Heart right ventricle (tissue), 16 donors: ENCODE measurements around the gene KRT15. TPM values are rescaled to one million over a fixed set of nuclear protein-coding genes. Genes with fewer than 3 reads are reported as not detected.

Experiments used
- ATAC-seq, 8 donors: fragments of 200-7000 bp; cut with Tn5 transposase; one replicate each; pipeline ENCODE4 v1.9.1; 2020; ENCODE audit warnings: mild to moderate bottlenecking in 8 of 8, moderate library complexity in 8 of 8, moderate number of reproducible peaks in 1 of 8
- DNase-seq, 2 donors: peaks; one replicate each; pipeline ENCODE4 v3.0.0-alpha.2; 2020
- H3K27ac ChIP-seq, 10 donors: fragments of 200-600 bp; sonication (generic) in 2 of 10; one replicate each; pipeline versions ENCODE4 v1.5.0 to v1.8.0; 2020 to 2022; ENCODE audit warnings: mild to moderate bottlenecking in 3 of 10
- H3K27me3 ChIP-seq, 7 donors: fragments of 200-600 bp; one replicate each; pipeline ENCODE4 v1.8.0; 2021 to 2022; ENCODE audit warnings: mild to moderate bottlenecking in 2 of 7
- H3K36me3 ChIP-seq, 9 donors: fragments of 200-600 bp; sonication (generic) in 1 of 9; one replicate each; pipeline versions ENCODE4 v1.5.0 to v1.8.0; 2020 to 2022; ENCODE audit warnings: mild to moderate bottlenecking in 2 of 9
- H3K4me1 ChIP-seq, 9 donors: fragments of 200-600 bp; sonication (generic) in 1 of 9; one replicate each; pipeline versions ENCODE4 v1.5.0 to v1.8.0; 2020 to 2022; ENCODE audit warnings: mild to moderate bottlenecking in 4 of 9
- H3K4me3 ChIP-seq, 10 donors: fragments of 200-600 bp; sonication (generic) in 2 of 10; one replicate each; pipeline versions ENCODE4 v1.5.0 to v1.8.0; 2020 to 2022; ENCODE audit warnings: mild to moderate bottlenecking in 7 of 10, moderate library complexity in 2 of 10
- H3K9me3 ChIP-seq, 11 donors: fragments of 200-600 bp in 10 of 11; sonication (generic) in 2 of 11; one replicate each; pipeline versions ENCODE4 v1.5.0 to v1.8.0; 2013 to 2022; ENCODE audit warnings: mild to moderate bottlenecking in 2 of 11, control low read depth in 1 of 11, moderate library complexity in 1 of 11
- WGBS, 2 donors: extraction: QIAGEN DNeasy Blood & Tissue Kit; methylation state at CpG; one replicate each; pipeline ENCODE4 v1.1.7; 2013; ENCODE audit warnings: inconsistent platforms in 1 of 2; 5-methylcytosine and 5-hydroxymethylcytosine counted together
- intact Hi-C, 10 donors: fragments of 100-400 bp; cut with DNase I; formaldehyde crosslinking; loops; one replicate each; pipeline versions ENCODE4 v1.11.1 to v1.14.2; 2022
- polyA plus RNA-seq, 2 donors: library from polyadenylated mRNA; stranded (reverse); fragments of 200-250 nt; gene quantifications; one replicate each; pipeline ENCODE4 v1.2.3, GENCODE V29; 2013
- total RNA-seq, 10 donors: library from RNA; stranded (reverse); fragmentation: NEBNext Ultra II Directional in 3 of 10; extraction: Animal tissue kit (Norgen Biotek cat#: 25700) in 3 of 10; gene quantifications; one replicate each; pipeline versions ENCODE4 v1.2.1 to v1.2.4, GENCODE V29; 2021 to 2023
- TF ChIP-seq, protein P1 (sequence below), 9 donors: fragments of 200-600 bp; sonication (generic) in 2 of 9; IDR thresholded peaks; one replicate each; pipeline versions ENCODE4 v1.5.0 to v1.8.0; 2021 to 2022; ENCODE audit warnings: antibody characterized with exemption in 9 of 9, mild to moderate bottlenecking in 5 of 9, moderate library complexity in 1 of 9
- donor health status: Arrhythmogenic right ventricular cardiomyopathy.
- donor health status: ischemic (EF 13 %, LVEDD 7.1; RV severe dilation, severe dysfunction).
- donor health status: healthy with polysubstance abuse.
- donor health status: DM: no; HTN: yes; CAD: no.
- donor health status: DM: no; HTN: no; CAD: no.
- donor health status: ischemic (EF 25% LVEDD 6.9; RV normal size, moderate dysfunction).
- donor health status: ischemic (EF 25% LVEDD 5.7; RV mildly dilated, moderate dysfunction).
- donor health status: healthy.
- donor health status: DM: yes; HTN: yes; CAD: no.
- donor health status: Ischemic cardiomyopathy.
- donor health status: ischemic (EF 35%, LVEDD 5.7; RV mildly dilated, moderate dysfunction).
- donor health status: nonischemic (EF 11% LVEDD 7.7; RV severe dilation, severe dysfunction).
- donor health status: DM: yes; HTN: yes; CAD: no.
- donor health status: PGD.
- donor health status: ischemic (EF 29% LVEDD 5.4; RV normal size, mild dysfunction).
- donor health status: nonischemic (EF 23%, LVEDD 6.1; RV moderate dilation, normal function).

KRT15 gene
- total and polyA plus RNA-seq, 12 donors: 0.07 to 0.22 TPM; not detected in 10

- H3K36me3 ChIP-seq: no peaks in the 10 kb centered on the region
- WGBS, 2 donors: 60 to 62% methylated on average over 15 of the region's 15 CpGs
- ATAC-seq (no peak), DNase-seq (no peak)
- intact Hi-C loops: no loop called here
- H3K4me1 ChIP-seq: peaks cover 0 to 36% (median 0%) of the 10 kb centered on the region in 9 donors
- peak overlapping the region in 1 of 10 donors; percentile 58 for H3K27ac ChIP-seq
- TF ChIP-seq, protein P1, sequence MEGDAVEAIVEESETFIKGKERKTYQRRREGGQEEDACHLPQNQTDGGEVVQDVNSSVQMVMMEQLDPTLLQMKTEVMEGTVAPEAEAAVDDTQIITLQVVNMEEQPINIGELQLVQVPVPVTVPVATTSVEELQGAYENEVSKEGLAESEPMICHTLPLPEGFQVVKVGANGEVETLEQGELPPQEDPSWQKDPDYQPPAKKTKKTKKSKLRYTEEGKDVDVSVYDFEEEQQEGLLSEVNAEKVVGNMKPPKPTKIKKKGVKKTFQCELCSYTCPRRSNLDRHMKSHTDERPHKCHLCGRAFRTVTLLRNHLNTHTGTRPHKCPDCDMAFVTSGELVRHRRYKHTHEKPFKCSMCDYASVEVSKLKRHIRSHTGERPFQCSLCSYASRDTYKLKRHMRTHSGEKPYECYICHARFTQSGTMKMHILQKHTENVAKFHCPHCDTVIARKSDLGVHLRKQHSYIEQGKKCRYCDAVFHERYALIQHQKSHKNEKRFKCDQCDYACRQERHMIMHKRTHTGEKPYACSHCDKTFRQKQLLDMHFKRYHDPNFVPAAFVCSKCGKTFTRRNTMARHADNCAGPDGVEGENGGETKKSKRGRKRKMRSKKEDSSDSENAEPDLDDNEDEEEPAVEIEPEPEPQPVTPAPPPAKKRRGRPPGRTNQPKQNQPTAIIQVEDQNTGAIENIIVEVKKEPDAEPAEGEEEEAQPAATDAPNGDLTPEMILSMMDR (IDR thresholded peaks at IDR 0.05): no peak
- peaks cover 0 to 32% (median 16%) of the 10 kb centered on the region in 7 donors for H3K27me3 ChIP-seq
- H3K4me3 ChIP-seq: no peak overlapping the region
- H3K9me3 ChIP-seq: no peaks in the 10 kb centered on the region
Measured at GRCh38 chr17:41500131-41500911, 18.4 kb downstream of the KRT15 start.

DNA sequence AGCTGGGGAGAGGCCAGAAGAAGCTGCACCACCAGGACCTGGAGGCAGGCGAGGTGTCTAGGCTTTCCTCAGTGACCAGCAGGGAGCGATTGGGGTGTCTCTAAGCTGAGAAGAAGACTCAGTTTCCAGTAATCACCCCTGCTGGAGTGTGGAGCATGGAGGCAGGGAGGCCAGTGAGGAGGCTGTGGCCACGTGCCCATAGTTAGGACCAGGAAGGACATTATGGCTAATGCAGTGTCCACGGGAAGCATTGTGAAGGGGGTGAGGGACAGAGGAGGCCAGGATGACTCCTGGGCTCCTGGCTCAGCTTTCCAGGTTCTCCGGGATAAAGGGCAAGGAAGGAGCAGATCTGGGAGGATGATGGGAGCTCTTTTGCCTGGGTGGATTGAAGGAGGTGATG lies 19.0 kb downstream of the KRT15 start:
- ATAC-seq (no peak), DNase-seq (no peak)
- no peaks in the 10 kb centered on the region for H3K9me3 ChIP-seq
- 82% methylated on average over 5 of the region's 5 CpGs for WGBS, 2 donors
- H3K36me3 ChIP-seq: no peaks in the 10 kb centered on the region
- peaks cover 0 to 32% (median 16%) of the 10 kb centered on the region in 7 donors for H3K27me3 ChIP-seq
- intact Hi-C loops: loop anchor here in 3 of 10 donors (5.0 to 10.0 kb wide), 4 partner anchors 85 to 592 kb away; partner anchors contain the start of genes KRTAP16-1 (in 1 of the 3) and KRTAP29-1 (in 1 of the 3)
- H3K4me3 ChIP-seq: no peak overlapping the region
- H3K27ac ChIP-seq: peak overlapping the region in 1 of 10 donors; percentile 58
- peaks cover 0 to 36% (median 0%) of the 10 kb centered on the region in 9 donors for H3K4me1 ChIP-seq
- TF ChIP-seq, protein P1 (IDR thresholded peaks at IDR 0.05): no peak

DNA sequence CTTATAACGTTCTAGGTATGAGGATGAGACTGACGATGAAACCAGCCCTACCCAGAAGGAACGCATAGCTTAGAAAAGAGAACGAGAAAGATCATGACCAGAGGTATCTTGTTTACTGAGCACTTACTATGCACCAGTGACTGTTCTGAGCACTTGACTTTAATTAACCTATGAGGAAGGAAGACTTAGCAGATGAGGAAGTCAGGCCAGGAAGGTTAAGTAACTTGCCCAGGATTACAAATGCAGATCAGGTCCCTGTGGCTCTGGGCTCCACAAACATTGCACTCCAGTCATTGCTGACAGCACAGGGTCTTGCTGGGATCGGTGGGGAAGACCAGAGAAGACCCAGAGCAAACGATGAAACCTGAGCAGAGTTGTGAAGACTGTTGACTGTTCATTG lies 20.4 kb downstream of the KRT15 start:
- Histone ChIP-seq H3K27me3 (peaks cover 0 to 32% (median 16%) of the 10 kb centered on the region in 7 donors), H3K4me1 (peaks cover 0 to 43% (median 0%) of the 10 kb centered on the region in 9 donors), H3K27ac (peak overlapping the region in 2 of 10 donors; percentile 44 to 89), H3K36me3 (no peaks in the 10 kb centered on the region), H3K4me3 (no peak overlapping the region), H3K9me3 (no peaks in the 10 kb centered on the region)
- WGBS, 2 donors: 61 to 65% methylated on average over 6 of the region's 6 CpGs
- no peak for DNase-seq
- intact Hi-C loops: loop anchor here in 3 of 10 donors (5.0 to 10.0 kb wide), 4 partner anchors 83 to 591 kb away; partner anchors contain the start of genes KRTAP16-1 (in 1 of the 3) and KRTAP29-1 (in 1 of the 3)
- TF ChIP-seq, protein P1 (IDR thresholded peaks at IDR 0.05): no peak
- peak in 1 of 8 donors; percentile 35 for ATAC-seq

DNA sequence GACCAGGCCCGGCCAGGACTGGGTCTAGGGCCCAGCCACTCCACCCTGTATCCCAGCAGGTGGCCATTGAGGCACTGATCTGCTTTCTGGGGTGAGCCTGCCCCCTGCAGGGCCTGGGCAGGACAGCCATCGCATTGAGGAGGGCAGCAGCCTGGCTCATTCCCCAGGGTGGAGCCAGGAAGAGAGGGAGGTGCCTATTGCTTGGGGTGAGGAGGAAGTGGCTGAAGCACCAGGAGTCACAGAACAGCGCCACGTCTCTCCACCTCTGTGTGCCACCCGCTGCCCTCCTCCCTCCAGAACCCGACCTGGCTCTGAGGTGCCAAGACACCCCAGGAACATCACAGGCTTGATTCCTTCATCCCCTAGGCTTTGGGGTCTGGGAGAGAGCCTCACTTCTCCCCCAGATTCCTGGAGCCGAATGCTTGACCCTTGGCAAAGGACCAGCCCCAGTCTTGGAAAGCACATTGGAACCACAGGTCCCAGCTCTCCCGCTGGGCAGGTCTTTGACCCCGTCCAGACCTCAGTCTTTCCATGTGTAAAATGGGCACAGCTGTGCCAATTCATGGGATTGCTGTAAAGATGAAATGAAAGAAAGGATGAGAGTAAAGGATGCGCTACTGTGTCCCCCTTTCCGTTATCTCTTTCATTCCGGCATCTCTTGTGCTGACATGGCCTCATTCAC lies 21.7 kb downstream of the KRT15 start:
- peaks cover 0 to 57% (median 0%) of the 10 kb centered on the region in 9 donors for H3K4me1 ChIP-seq
- WGBS, 2 donors: 50 to 54% methylated on average over 12 of the region's 12 CpGs
- intact Hi-C loops: loop anchor here in 3 of 10 donors (5.0 to 10.0 kb wide), 4 partner anchors 82 to 590 kb away; partner anchors contain the start of genes KRTAP16-1 (in 1 of the 3) and KRTAP29-1 (in 1 of the 3)
- H3K36me3 ChIP-seq: no peaks in the 10 kb centered on the region
- ATAC-seq: peak; percentile 67 to 90 (median 82)
- peak; percentile 48 to 61 for DNase-seq
- H3K27me3 ChIP-seq: peaks cover 0 to 32% (median 16%) of the 10 kb centered on the region in 7 donors
- H3K4me3 ChIP-seq: no peak overlapping the region
- H3K27ac ChIP-seq: peak overlapping the region in 1 of 10 donors; percentile 89
- TF ChIP-seq, protein P1 (IDR thresholded peaks at IDR 0.05): peak; percentile 28 to 84 (median 61)
- no peaks in the 10 kb centered on the region for H3K9me3 ChIP-seq
